Neural cell (in vitro differentiated cells): Measurements from ENCODE around the gene ADNP2. TPM values are rescaled to one million over a fixed set of nuclear protein-coding genes. Genes with fewer than 3 reads are reported as not detected.

ENCODE experiments used
- H2AFZ ChIP-seq: fragments of 200-600, 300-800 bp; sonication (generic), shearing (Covaris generic); 2 replicates; pipeline ENCODE4 v1.6.0; 2014; ENCODE audit warnings: low read depth, mild to moderate bottlenecking, antibody characterized with exemption, low read length, moderate library complexity
- H3F3A ChIP-seq: fragments of 200-600 bp; shearing (Covaris generic); 2 replicates; pipeline ENCODE4 v1.6.1; 2016; ENCODE audit warnings: mild to moderate bottlenecking, moderate library complexity, mixed read lengths, antibody characterized with exemption, low read length; ENCODE audit not compliant: insufficient read depth, poor library complexity, severe bottlenecking
- H3K27ac ChIP-seq: fragments of 200-600, 300-800 bp; sonication (generic), shearing (Covaris generic); 2 replicates; pipeline ENCODE4 v1.5.1; 2014; ENCODE audit warnings: mild to moderate bottlenecking, low read length, moderate library complexity
- H3K27me3 ChIP-seq: fragments of 300-800, 200-600 bp; sonication (generic), shearing (Covaris generic); 2 replicates; pipeline ENCODE4 v1.6.0; 2014; ENCODE audit warnings: mild to moderate bottlenecking, low read depth, low read length, moderate library complexity; ENCODE audit not compliant: insufficient read depth
- H3K36me3 ChIP-seq: fragments of 300-800, 200-600 bp; sonication (generic), shearing (Covaris generic); 2 replicates; pipeline ENCODE4 v1.5.1; 2014; ENCODE audit warnings: mild to moderate bottlenecking, antibody characterized with exemption, low read length, moderate library complexity; ENCODE audit not compliant: insufficient read depth
- H3K4me2 ChIP-seq: fragments of 300-800, 200-600 bp; sonication (generic), shearing (Covaris generic); 2 replicates; pipeline ENCODE4 v1.6.0; 2014; ENCODE audit warnings: mild to moderate bottlenecking, low read length
- H3K4me3 ChIP-seq: fragments of 300-800, 200-600 bp; sonication (generic), shearing (Covaris generic); 2 replicates; pipeline ENCODE4 v1.5.1; 2014; ENCODE audit warnings: mild to moderate bottlenecking, low read length, moderate library complexity
- H3K79me2 ChIP-seq: fragments of 200-600 bp; shearing (Covaris generic); replicated peaks from 2 replicates; pipeline ENCODE4 v1.6.0; 2014; ENCODE audit warnings: mild to moderate bottlenecking, low read length, moderate library complexity; ENCODE audit not compliant: insufficient read depth
- H3K9ac ChIP-seq: fragments of 300-800, 200-600 bp; sonication (generic), shearing (Covaris generic); 2 replicates; pipeline ENCODE4 v1.6.1; 2016; ENCODE audit warnings: mild to moderate bottlenecking, low read length, mixed read lengths
- H3K9me2 ChIP-seq: fragments of 200-600 bp; shearing (Covaris generic); 2 replicates; pipeline ENCODE4 v1.6.1; 2016; ENCODE audit warnings: mild to moderate bottlenecking, low read length, mixed read lengths; ENCODE audit not compliant: insufficient read depth
- H3K9me3 ChIP-seq: fragments of 200-600, 300-800 bp; sonication (generic), shearing (Covaris generic); 2 replicates; pipeline ENCODE4 v1.6.1; 2016; ENCODE audit warnings: mild to moderate bottlenecking, mixed run types, low read length, moderate library complexity, mixed read lengths
- H4K20me1 ChIP-seq: fragments of 200-600 bp; shearing (Covaris generic); 2 replicates; pipeline ENCODE4 v1.6.1; 2016; ENCODE audit warnings: mild to moderate bottlenecking, mixed run types; ENCODE audit not compliant: insufficient read depth
- EP300 ChIP-seq: fragments of 450-650 bp; conservative IDR thresholded peaks from 2 replicates; pipeline ENCODE4 v1.6.1; 2014; ENCODE audit warnings: antibody characterized with exemption, mild to moderate bottlenecking, moderate library complexity; ENCODE audit not compliant: poor library complexity, severe bottlenecking
- EZH2 ChIP-seq: fragments of 200-600, 300-800 bp; shearing (Covaris generic), sonication (generic); IDR thresholded peaks from 2 replicates; pipeline ENCODE4 v1.6.1; 2014; ENCODE audit warnings: antibody characterized with exemption, low read length, borderline replicate concordance, mild to moderate bottlenecking; ENCODE audit not compliant: insufficient read depth, poor library complexity, severe bottlenecking
- MXI1 ChIP-seq: fragments of 450-650 bp; conservative IDR thresholded peaks from 2 replicates; pipeline ENCODE4 v1.6.1; 2014; ENCODE audit warnings: antibody characterized with exemption, mild to moderate bottlenecking; ENCODE audit not compliant: poor library complexity, severe bottlenecking
- POLR2AphosphoS5 ChIP-seq: IDR thresholded peaks from 2 replicates; pipeline ENCODE4 v1.6.1; 2012
- RAD21 ChIP-seq: fragments of 450-650 bp; conservative IDR thresholded peaks from 2 replicates; pipeline ENCODE4 v1.6.1; 2014; ENCODE audit warnings: antibody characterized with exemption, mild to moderate bottlenecking, moderate library complexity
- REST ChIP-seq: IDR thresholded peaks from 2 replicates; pipeline ENCODE4 v1.6.1; 2012; ENCODE audit warnings: borderline replicate concordance
- SMC3 ChIP-seq: fragments of 450-650 bp; conservative IDR thresholded peaks from 2 replicates; pipeline ENCODE4 v1.6.1; 2014; ENCODE audit warnings: antibody characterized with exemption, mild to moderate bottlenecking, moderate library complexity; ENCODE audit not compliant: poor library complexity
- TAF1 ChIP-seq: IDR thresholded peaks from 2 replicates; pipeline ENCODE4 v1.6.1; 2012; ENCODE audit warnings: low read depth
- polyA plus RNA-seq: library from polyadenylated mRNA; depleted of rRNA; stranded (reverse); fragments of >200 nt; gene quantifications from 2 replicates; pipeline ENCODE4 v1.2.3, GENCODE V29; 2014
- TF ChIP-seq, protein P1 (sequence below): fragments of 450-650 bp; IDR thresholded peaks from 2 replicates; pipeline ENCODE4 v1.5.1; 2014; ENCODE audit warnings: antibody characterized with exemption, mild to moderate bottlenecking, moderate library complexity; ENCODE audit not compliant: poor library complexity, severe bottlenecking

ADNP2 gene
- polyA plus RNA-seq, 1 donor from 2014 or later, result 16.9 TPM

DNA sequence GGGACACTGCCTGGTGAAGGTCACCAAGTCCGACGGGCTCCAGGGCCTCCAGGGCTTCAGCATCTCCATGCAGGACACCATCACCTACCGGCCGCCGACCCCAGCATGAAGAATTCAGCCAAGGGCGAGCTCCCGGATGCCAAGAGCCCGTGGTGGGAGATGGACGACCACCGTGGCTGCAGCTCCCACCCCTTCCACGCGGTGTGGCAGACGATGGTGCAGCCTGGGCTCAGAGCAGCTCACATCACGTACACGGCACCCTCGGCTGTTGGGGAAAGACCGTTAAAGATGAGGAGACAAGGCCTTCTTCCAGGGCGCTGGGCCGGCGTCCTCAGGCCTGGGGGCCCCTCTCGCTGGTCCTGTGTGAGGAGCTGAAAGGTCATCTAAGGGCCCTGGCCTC, 31.2 kb upstream of the ADNP2 start:
- Histone ChIP-seq H3K9ac (no peak overlapping the region), H2AFZ (no peak overlapping the region), H3F3A (no peaks in the 10 kb centered on the region)

GRCh38 chr18:80086281-80086680, 22.8 kb upstream of the ADNP2 start:
- H3F3A ChIP-seq, result no peaks in the 10 kb centered on the region
- no peaks in the 10 kb centered on the region for H4K20me1 ChIP-seq
- no peak overlapping the region for H3K27ac ChIP-seq
- no peaks in the 10 kb centered on the region for H3K79me2 ChIP-seq
- H3K27me3 ChIP-seq, result no peaks in the 10 kb centered on the region
- H3K9ac ChIP-seq, result no peak overlapping the region
- H3K4me2 ChIP-seq, result no peak overlapping the region
- H3K9me3 ChIP-seq, result peaks cover 4% of the 10 kb centered on the region
- H2AFZ ChIP-seq, result no peak overlapping the region
- H3K9me2 ChIP-seq, result no peaks in the 10 kb centered on the region
- no peak overlapping the region for H3K4me3 ChIP-seq
- H3K36me3 ChIP-seq, result no peaks in the 10 kb centered on the region
- no peak for TF ChIP-seq TAF1
- no peak for TF ChIP-seq EP300
- TF ChIP-seq SMC3, result no peak
- TF ChIP-seq EZH2, result no peak
- no peak for TF ChIP-seq POLR2AphosphoS5
- no peak for TF ChIP-seq MXI1
- TF ChIP-seq REST, result no peak
- TF ChIP-seq, protein P1, sequence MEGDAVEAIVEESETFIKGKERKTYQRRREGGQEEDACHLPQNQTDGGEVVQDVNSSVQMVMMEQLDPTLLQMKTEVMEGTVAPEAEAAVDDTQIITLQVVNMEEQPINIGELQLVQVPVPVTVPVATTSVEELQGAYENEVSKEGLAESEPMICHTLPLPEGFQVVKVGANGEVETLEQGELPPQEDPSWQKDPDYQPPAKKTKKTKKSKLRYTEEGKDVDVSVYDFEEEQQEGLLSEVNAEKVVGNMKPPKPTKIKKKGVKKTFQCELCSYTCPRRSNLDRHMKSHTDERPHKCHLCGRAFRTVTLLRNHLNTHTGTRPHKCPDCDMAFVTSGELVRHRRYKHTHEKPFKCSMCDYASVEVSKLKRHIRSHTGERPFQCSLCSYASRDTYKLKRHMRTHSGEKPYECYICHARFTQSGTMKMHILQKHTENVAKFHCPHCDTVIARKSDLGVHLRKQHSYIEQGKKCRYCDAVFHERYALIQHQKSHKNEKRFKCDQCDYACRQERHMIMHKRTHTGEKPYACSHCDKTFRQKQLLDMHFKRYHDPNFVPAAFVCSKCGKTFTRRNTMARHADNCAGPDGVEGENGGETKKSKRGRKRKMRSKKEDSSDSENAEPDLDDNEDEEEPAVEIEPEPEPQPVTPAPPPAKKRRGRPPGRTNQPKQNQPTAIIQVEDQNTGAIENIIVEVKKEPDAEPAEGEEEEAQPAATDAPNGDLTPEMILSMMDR, result no peak

More for the DNA sequence above, 31.2 kb upstream of the ADNP2 start:
- Histone ChIP-seq H3K36me3 (no peaks in the 10 kb centered on the region), H3K4me2 (no peak overlapping the region), H3K4me3 (no peak overlapping the region), H3K9me2 (no peaks in the 10 kb centered on the region), H4K20me1 (no peaks in the 10 kb centered on the region), H3K27ac (no peak overlapping the region), H3K79me2 (no peaks in the 10 kb centered on the region), H3K9me3 (no peaks in the 10 kb centered on the region), H3K27me3 (no peaks in the 10 kb centered on the region)
- TF ChIP-seq MXI1, result no peak
- no peak for TF ChIP-seq SMC3
- TF ChIP-seq, protein P1, result no peak
- TF ChIP-seq EZH2, result no peak
- TF ChIP-seq POLR2AphosphoS5, result no peak
- no peak for TF ChIP-seq RAD21
- no peak for TF ChIP-seq EP300
- TF ChIP-seq REST, result no peak
- TF ChIP-seq TAF1, result no peak
